Tibial nerve (tissue), 3 donors: ENCODE results near the gene STX8.

Source experiments
- CTCF ChIP-seq, 5 experiments: fragments of 200-600 bp in 3 of 5; fragments of 450-650 bp in 2 of 5; sonication (generic) in 3 of 5; IDR thresholded peaks; one replicate each; pipeline ENCODE4 v1.5.1; 2016 to 2019; ENCODE audit warnings: antibody characterized with exemption in 5 of 5, mild to moderate bottlenecking in 3 of 5, moderate library complexity in 2 of 5
- POLR2A ChIP-seq, 2 donors: fragments of 450-650 bp; IDR thresholded peaks; one replicate each; pipeline ENCODE4 v1.6.1; 2017; ENCODE audit warnings: antibody characterized with exemption in 2 of 2, mild to moderate bottlenecking in 2 of 2, moderate library complexity in 2 of 2

GRCh38 chr17:9408381-9408780 is 167.2 kb downstream of the STX8 start:
- TF ChIP-seq CTCF (IDR thresholded peaks at IDR 0.05), result no peak
- no peak for TF ChIP-seq POLR2A (IDR thresholded peaks at IDR 0.05)
